ENCODE measurements around the gene RTN4.
"Not testable (repeated sequence)": the region's sequence is repeated elsewhere in the genome, so short reads cannot be mapped to it uniquely, and the experiment has no call there.

RTN4 gene

GRCh38 chr2:55009277-55010060 is 40.8 kb downstream of the RTN4 start:
- no peak for DNase-seq (ENCODE audit: low spot score)

GRCh38 chr2:55006306-55006705 is 43.9 kb downstream of the RTN4 start:
- no peak for DNase-seq (ENCODE audit: low spot score)

- DNase-seq (ENCODE audit: low spot score) = no peak
Measured at GRCh38 chr2:55003706-55004639, 46.3 kb downstream of the RTN4 start.

GRCh38 chr2:55001716-55002115 is 48.5 kb downstream of the RTN4 start:
- DNase-seq (ENCODE audit: low spot score) = no peak

- DNase-seq (ENCODE audit: low spot score) = no peak
Measured at GRCh38 chr2:55000341-55000740, 49.9 kb downstream of the RTN4 start.

GRCh38 chr2:54999182-54999581 is 51.1 kb downstream of the RTN4 start:
- DNase-seq (ENCODE audit: low spot score) = no peak

GRCh38 chr2:54997826-54998225 is 52.4 kb downstream of the RTN4 start:
- DNase-seq (ENCODE audit: low spot score) = no peak

GRCh38 chr2:54995553-54995952 is 54.7 kb downstream of the RTN4 start:
- DNase-seq (ENCODE audit: low spot score) = no peak

- not testable (repeated sequence) for DNase-seq (ENCODE audit: low spot score)
Measured at GRCh38 chr2:54990694-54991093, 59.6 kb downstream of the RTN4 start.

GRCh38 chr2:54988612-54989011 is 61.6 kb downstream of the RTN4 start:
- no peak for DNase-seq (ENCODE audit: low spot score)

GRCh38 chr2:54986264-54986663 is 64.0 kb downstream of the RTN4 start:
- DNase-seq (ENCODE audit: low spot score) = no peak

- DNase-seq (ENCODE audit: low spot score) = no peak
Measured at GRCh38 chr2:54984476-54984875, 65.8 kb downstream of the RTN4 start.

GRCh38 chr2:54983345-54984220 is 66.7 kb downstream of the RTN4 start:
- no peak for DNase-seq (ENCODE audit: low spot score)

GRCh38 chr2:54981385-54981784 is 68.9 kb downstream of the RTN4 start:
- DNase-seq (ENCODE audit: low spot score) = no peak

- DNase-seq (ENCODE audit: low spot score) = no peak
Measured at GRCh38 chr2:54979321-54980044, 70.8 kb downstream of the RTN4 start.

GRCh38 chr2:54977149-54977548 is 73.1 kb downstream of the RTN4 start:
- DNase-seq (ENCODE audit: low spot score) = no peak

- DNase-seq (ENCODE audit: low spot score) = no peak
Measured at GRCh38 chr2:54975598-54976492, 74.4 kb downstream of the RTN4 start.

- DNase-seq (ENCODE audit: low spot score) = no peak
Measured at GRCh38 chr2:54975175-54975574, 75.1 kb downstream of the RTN4 start.

GRCh38 chr2:54969940-54970338 is 80.3 kb downstream of the RTN4 start:
- no peak for DNase-seq (ENCODE audit: low spot score)

GRCh38 chr2:54969295-54969939 is 80.8 kb downstream of the RTN4 start:
- no peak for DNase-seq (ENCODE audit: low spot score)

Data from LoVo (cell line).